Omental fat pad (tissue), 4 donors: Measurements from ENCODE around the gene ODC1. TPM values are rescaled to one million over a fixed set of nuclear protein-coding genes. Genes with fewer than 3 reads are reported as not detected.
A peak's percentile ranks its signal among the peaks of the same experiment; 100 is the strongest.

Source experiments
- ATAC-seq: fragments of 150-250 bp; one replicate; pipeline ENCODE4 v1.9.1; 2016; ENCODE audit warnings: mild to moderate bottlenecking, moderate library complexity; ENCODE audit not compliant: low FRiP score
- DNase-seq: peaks from one replicate; pipeline ENCODE4 v3.0.0-alpha.2; 2019; ENCODE audit warnings: low spot score
- total RNA-seq, 4 donors: library from RNA; depleted of rRNA; stranded (reverse); fragments of >200 nt; gene quantifications; one replicate each; pipeline ENCODE4 v1.1.0, GENCODE V29; 2016
- TF ChIP-seq, protein P1 (sequence below), 3 donors: fragments of 450-650 bp; IDR thresholded peaks; one replicate each; pipeline ENCODE4 v1.5.1; 2016 to 2017; ENCODE audit warnings: antibody characterized with exemption in 3 of 3, mild to moderate bottlenecking in 3 of 3, moderate library complexity in 2 of 3

Gene ODC1
- total RNA-seq, 4 donors from 2014 or later: 46.8 to 264 (median 114) TPM

DNA sequence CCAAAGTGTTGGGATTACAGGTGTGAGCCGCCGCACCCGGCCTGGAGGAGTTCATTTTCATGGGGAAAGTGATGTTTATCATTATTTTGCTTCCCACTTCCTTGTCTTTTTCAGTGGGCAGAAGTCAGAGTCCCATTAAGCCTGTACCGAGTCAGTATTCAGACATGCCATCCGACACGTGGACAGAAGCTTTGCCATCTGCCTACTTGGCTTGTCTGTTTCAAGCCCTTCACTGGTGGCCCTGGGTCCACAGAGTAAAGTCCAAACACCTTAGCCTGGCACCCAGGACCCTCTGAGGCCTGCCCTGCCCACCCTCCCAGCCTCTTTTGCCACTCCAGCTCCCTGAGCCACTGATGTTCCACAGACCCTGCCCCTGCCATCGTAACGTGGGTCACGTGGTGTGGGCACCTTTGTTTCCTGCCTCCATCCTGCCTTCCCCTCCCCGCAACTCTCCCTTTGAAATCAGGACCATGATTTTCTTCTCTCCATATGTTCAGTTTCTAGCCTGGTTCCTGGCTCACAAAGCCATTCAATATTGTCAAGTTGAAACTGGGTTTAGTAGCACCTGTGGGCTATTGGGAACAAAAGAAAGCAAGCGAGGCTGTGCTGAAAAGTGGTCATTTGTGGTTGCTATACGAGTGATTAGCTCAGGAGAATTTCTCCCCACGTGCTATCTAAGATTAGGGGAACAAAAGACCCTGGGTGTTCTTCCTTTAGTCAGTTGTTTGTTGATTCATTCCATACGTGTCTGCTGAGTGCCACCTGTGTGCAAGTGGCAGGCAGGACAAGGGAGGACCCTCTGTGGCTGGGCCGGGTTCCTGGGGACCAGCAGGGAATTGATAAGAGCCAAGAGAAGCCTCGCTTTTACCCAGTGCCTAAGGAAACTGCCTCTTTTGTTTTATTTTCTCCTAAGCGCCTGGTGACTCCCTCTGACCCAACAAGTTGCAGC, 5.1 kb upstream of the ODC1 start:
- no peak for ATAC-seq
- TF ChIP-seq, protein P1, sequence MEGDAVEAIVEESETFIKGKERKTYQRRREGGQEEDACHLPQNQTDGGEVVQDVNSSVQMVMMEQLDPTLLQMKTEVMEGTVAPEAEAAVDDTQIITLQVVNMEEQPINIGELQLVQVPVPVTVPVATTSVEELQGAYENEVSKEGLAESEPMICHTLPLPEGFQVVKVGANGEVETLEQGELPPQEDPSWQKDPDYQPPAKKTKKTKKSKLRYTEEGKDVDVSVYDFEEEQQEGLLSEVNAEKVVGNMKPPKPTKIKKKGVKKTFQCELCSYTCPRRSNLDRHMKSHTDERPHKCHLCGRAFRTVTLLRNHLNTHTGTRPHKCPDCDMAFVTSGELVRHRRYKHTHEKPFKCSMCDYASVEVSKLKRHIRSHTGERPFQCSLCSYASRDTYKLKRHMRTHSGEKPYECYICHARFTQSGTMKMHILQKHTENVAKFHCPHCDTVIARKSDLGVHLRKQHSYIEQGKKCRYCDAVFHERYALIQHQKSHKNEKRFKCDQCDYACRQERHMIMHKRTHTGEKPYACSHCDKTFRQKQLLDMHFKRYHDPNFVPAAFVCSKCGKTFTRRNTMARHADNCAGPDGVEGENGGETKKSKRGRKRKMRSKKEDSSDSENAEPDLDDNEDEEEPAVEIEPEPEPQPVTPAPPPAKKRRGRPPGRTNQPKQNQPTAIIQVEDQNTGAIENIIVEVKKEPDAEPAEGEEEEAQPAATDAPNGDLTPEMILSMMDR (IDR thresholded peaks at IDR 0.05): no peak
- DNase-seq: no peak

DNA sequence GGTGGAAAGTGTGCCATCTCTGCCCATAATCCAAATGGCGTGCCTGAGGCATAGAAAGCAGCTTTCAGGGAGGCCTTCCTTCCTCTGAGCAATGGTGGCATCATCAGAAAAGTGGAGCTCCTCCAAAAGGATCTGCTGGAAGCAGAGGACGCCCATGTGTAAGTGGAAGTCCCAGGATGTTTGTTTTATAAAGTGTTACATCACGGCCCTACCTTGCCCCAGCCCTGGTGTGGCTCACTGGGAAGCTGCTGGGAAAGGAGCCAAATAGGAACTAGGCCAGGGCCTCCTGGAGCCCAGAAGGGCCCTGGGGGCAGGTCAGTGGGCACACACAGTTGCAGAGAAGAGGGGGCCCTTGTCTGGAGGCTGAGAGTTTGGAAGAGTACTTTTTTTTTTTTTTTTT, 4.2 kb upstream of the ODC1 start:
- TF ChIP-seq, protein P1 (IDR thresholded peaks at IDR 0.05): no peak
- DNase-seq: no peak
- no peak for ATAC-seq

DNA sequence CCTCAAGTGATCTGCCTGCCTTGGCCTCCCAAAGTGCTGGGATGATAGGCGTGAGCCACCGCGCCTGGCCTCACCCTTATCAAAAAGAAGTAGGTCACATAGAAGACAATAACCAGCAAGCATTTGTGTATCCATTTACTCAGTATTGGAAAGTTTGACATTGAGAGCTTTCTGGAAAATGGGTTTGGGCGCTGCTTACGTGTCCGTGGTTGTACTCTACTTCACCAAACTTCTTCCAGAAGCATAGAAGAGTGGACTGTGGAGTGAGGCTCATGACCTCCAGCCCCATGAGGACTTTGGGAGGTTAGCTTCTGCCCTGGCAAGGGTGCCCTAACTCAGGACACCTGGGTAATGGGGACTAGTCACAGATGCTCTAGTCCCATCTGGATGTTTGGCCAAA, 3.7 kb upstream of the ODC1 start:
- no peak for DNase-seq
- TF ChIP-seq, protein P1 (IDR thresholded peaks at IDR 0.05): no peak
- ATAC-seq: no peak

DNA sequence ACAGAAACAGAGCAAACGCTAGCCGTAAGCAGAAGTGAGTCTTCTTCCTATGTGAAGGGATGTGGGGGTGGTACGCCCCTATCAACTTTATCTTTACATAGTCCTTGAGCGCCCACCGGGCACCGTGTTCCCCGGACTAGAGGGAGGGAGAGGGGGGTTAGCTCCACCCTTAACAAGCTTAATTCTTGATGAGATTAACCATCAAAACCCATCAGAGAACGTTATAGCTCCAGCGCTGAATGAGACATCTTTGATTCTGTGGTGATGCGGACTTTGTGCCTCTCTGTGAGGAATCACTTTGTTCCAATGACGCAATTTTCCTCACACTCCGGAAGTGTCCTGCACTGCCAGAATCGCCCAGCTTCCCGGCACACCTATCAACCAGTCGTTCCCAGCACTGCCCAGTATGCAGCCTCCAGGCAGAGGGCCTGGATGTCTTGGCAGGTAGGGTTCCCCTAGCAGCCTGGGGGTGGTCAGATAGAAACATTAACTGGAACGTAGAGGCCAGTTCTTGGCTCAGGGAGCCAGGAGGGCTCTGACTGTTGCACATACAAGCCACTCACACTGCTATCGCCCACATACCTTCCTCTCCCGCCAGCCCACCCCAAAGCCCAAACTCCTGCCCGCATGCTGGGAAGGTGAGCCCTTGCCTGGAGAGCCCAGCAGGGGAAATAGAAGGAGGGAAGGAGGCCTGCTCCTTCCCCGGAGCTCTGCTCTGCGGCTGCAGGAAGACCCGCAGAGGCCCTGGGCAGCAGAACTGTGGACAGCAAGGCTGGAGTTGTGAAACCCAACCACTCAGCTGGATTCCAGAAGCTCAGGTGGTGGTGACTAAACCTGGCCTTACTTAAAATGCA, 1.9 kb upstream of the ODC1 start:
- no peak for ATAC-seq
- TF ChIP-seq, protein P1 (IDR thresholded peaks at IDR 0.05): no peak
- DNase-seq: no peak

DNA sequence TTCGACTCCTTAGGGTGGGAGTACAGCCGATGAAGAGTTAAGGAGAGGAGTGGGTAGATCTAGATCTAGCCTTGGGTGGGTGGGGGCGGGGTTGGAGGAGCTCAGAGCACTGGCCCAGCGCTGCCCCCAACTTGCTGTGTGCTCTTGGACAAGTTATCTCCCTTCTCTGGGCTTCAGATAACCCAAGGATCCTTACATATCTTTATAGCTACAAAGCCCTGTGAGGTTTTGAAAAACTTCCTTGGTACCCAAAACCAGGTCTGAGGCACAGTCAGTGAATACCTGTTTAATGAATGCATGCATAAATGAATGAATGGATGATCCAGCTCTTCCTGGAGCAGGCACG, 1.3 kb upstream of the ODC1 start:
- no peak for DNase-seq
- no peak for ATAC-seq
- TF ChIP-seq, protein P1 (IDR thresholded peaks at IDR 0.05): no peak

DNA sequence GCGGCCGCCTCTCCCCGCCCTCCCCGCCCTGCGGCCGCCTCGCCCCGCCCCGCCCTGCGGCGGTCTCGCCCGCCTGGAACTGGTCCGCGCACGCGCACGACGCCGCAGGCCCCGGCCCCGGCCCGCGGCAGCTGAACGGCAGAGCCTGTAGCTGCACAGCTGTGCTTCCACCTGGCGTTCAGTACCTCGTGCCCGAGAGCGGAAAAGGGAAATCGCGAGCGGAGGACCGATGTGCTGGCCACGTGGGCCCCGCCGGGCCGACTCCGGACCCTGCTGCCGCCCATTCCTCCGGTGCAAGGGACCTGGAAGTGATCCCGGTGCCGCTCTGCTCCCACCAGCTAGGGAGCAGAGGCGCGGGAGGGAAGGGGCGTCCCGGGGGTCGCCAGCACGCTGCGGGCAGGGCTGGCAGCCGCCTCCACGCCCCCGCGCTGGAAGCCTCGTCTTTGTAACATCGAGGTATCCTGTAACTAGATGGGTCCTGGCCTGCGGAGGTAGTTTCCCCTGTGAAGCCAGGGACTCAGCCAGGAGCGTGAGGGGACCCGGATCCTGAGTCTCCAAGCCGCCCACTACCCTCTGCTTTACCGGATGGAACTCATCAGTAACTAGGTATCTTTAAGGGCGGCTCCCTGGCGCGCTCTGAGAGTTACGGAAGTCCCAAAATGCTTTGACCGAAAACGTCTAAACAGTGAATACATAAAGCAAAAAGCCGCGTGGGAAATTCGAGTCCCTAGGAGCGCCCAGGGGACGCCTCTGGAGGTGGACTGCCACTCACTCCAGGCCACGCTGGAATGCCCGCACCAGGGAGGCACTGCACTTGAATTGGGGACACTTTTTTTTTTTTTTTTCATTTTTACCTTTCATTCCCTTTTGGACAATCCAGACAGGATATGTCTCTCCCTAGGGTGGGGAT, 704 bp upstream of the ODC1 start:
- peak; percentile 53 for DNase-seq
- TF ChIP-seq, protein P1 (IDR thresholded peaks at IDR 0.05): no peak
- ATAC-seq: peak; percentile 92
